ENCODE data around the gene WSCD2.

- TF ChIP-seq CTCF (conservative IDR thresholded peaks at IDR 0.05; ENCODE audit: low read length), result no peak
- no peak for TF ChIP-seq EZH2phosphoT487 (IDR thresholded peaks at IDR 0.05; ENCODE audit: borderline replicate concordance, low read depth, low read length)
These were observed 170.4 kb downstream of the WSCD2 start for GRCh38 chr12:108299516-108299915.
